ENCODE results near the gene TBXAS1.

Gene TBXAS1

DNA sequence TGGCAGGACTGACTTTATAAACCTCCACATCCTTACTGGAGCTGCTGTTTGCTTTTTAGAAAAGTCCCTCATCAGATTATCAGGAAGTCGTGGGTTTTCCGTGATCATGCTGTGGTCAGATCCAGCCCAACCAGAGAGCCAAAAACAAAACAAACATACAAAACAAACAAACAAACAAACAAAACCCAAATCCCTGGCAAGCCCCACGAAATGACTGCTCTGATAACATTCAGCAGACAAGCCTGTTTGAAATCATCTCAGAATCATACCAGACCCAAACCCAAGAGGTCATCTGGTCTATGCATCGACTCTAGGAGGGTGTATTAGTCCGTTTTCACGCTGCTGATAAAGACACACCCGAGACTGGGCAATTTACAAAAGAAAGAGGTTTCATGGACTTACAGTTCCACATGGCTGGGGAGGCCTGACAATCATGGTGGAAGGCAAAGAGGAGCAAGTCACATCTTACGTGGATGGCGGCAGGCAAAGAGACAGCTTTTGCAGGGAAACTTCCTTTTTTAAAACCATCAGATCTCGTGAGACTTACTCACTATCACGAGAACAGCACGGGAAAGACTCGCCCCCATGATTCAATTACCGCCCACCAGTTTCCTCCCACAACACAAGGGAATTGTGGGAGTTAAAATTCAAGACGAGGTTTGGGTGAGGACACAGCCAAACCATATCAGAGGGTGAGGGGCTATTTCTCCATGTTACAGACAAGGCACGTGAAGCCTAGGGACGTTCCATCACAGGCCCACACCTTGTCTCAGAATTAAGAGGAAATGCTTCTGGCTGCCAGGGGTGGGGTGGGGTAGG lies 148.0 kb downstream of the TBXAS1 start:
- DNase-seq (ENCODE audit: low read depth in 2 of 2): no peak

DNA sequence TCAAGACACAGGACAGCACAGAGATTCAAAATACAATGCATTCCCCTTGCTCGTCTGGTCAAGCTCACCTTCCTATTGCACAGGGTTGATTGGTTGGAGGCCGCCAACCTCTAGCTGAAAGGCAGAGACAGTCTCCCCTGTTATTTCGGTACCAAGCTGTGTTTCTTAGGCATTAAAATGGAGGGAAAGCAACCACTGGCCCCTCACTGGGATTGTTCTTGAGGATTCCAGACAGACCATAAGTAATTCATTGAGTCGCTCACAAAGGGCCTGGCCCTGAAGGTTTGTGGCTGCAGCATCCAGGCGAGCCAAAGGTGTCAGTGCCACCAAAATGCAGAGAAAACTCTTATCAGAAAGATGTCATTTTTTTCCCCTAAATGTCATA lies 152.4 kb downstream of the TBXAS1 start:
- no peak for DNase-seq (ENCODE audit: low read depth in 2 of 2)

DNA sequence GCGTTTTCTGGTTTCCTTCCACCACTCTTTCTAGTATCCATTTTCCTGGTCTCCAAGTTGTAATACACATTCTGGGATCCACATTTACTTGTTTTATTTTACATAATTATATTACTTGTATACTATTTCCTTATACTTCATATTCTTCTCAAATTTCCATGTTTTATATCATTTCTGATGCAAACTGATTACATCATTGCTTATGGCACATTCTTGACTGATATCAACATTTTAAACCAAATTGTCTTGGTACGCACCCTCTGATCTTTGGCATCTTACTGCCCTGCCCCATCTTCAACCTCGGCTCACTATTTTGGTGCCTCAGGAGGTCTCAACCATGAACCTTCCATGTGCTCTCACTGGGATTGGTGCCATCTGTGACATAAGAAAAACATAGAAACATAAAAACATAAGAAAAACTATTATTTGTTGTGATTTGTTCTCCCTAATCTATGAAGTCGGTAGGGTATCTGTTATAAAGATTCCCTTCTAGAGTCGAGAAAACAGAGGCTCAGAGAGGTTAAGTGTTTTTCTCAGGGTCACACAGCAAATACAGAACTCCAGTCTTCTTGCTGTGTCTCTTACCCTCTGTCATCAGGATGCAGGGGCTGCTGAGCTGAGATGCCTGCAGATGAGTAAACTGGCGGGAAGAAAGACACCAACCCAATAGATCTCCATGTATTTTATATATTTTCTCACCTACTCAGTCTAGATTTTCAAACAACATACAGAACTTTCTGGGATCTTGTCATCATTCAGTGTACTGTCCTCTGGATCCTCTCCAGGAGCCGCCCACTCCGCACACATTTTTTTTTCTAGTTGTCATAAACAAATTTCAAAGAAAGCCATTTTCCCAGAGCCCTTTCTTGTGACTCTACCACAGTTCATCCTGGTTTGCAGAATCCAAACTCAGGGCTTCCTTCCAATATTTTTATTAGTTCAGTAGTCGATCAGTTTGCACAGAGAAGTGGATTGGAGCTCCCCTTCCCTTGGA lies 154.2 kb downstream of the TBXAS1 start:
- DNase-seq (ENCODE audit: low read depth in 2 of 2): no peak

DNA sequence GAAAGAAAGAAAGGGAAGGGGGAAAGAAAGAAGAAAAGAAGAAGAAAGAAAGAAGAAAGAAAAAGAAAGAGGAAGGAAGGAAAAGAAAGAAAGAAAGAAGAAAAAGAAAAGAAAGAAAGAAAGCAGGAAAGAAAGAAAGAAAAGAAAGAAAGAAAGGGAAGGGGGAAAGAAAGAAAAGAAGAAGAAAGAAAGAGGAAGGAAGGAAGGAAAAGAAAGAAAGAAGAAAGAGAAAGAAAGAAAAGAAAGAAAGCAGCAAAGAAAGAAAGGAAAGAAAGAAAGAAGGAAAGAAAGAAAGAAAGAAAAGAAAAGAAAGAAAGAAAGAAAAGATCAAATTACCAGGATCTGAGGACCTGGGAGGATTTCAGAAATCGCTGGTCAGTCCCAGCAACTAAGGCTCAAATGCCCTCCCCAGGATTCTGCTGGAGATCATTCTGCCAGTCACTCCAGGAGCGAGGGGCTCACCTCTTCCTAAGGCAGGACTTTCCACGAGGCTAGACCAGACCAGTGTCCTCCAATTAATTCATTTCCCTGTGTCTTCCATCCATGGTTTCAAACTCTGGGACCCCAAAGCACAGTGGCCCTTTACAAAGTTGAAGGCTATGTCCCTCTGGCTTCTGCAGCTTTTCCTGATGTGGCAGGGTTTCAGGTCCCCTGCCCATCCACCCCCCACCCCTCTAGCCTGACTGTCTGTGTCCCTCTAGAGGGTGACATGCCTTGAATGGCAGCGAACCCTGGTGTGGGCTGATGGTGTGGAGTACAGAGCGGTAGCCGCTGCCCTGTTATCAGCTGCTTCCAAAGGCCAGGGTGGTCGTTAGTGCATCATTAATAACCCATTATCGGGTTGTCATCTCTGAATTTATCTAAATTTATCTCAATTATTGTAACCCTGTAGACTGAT lies 155.8 kb downstream of the TBXAS1 start:
- no peak for DNase-seq (ENCODE audit: low read depth in 2 of 2)

DNA sequence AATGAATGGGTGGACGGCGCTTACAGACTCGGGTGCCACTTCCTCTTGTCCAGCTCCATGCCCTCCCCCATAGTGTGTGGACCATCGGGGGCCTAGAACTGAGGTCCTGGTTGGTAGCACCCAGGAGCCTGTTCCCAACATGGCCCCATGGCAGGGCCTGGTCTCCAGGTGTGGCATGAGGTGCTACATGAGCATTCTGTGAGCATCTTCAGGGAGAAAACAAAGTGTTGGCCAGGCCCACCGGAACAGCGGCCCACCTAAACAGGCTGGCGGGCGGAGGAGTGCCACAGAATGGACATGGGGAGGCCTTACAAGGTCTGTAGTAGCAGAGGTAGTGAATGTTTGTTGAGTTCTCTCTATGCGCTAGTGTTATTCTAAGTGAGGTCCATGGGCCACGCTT lies 156.7 kb downstream of the TBXAS1 start:
- DNase-seq (ENCODE audit: low read depth in 2 of 2): no peak

DNA sequence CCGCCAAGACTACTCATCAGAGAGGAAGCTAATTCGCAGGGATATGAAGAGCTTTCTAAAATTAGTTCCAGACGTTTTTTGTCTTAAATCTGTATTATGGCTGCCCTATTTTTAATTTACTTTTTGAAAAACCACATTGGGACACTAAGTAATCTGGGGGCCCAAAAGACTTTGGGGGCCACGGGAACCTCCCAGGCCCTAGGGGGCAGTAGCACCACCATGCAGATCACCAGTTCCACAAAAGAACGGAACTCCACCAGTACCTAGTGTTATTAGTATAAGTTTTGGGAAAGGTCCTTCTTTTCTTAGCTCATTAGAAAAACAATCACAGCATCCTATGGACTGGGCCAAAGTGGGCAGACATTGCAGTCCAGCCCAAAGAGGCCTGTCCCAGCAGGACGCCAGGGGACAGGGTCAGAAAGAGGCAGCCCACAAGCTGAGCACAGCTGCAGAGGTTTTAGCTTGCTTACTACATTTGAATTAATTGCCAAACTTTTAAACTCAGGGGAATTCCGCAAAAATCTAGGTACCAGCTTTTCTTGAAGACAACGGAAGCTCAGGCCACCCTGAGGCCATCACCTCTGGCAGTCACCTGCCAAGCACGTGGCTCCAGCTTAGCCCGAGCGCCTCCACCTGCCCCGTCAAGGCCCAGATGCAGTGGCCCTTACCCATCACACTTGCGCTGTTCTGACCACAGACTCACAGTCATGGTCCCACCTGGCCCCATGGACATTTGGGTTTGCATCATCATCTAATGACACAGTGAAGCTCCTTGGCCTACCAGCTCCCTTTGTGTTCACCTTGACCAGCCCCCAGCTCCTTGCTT lies 158.8 kb downstream of the TBXAS1 start:
- no peak for DNase-seq (ENCODE audit: low read depth in 2 of 2)

DNA sequence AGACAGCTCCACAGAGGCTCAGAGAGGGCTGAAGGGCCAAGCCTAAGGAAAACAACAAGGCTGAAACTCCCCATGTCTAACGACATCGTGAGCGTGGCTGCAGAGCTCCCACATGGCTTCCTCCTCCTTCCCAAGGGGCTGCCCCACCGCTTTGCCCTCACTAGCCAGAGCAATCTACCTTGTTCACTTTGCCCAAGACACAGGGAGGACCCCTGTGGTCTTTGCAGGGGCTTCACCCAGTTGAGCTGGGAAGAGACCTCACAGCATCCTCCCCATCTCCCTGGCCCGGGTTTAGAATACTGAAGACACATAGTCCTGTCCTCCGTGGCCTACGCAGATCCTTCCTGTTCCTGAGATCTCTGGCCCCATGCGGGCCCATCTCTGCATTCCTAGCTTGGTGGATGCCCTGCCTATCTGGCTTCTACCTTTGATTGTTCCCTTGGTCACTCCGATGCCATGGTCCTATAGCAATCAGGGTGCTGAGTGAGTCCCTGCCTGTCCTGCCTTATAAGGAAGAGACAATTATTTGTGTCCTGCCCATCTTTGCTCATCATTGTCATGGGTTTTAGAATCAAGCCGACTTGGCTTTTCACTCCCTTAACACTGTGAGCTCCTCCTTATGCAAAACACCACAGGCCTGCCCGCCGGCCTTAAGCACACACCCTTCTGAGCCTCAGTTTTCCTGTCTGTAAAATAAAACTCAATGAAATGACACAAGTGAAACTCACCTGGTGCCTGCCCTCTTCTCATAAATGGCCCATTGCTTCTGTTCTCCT lies 160.5 kb downstream of the TBXAS1 start:
- no peak for DNase-seq (ENCODE audit: low read depth in 2 of 2)

DNA sequence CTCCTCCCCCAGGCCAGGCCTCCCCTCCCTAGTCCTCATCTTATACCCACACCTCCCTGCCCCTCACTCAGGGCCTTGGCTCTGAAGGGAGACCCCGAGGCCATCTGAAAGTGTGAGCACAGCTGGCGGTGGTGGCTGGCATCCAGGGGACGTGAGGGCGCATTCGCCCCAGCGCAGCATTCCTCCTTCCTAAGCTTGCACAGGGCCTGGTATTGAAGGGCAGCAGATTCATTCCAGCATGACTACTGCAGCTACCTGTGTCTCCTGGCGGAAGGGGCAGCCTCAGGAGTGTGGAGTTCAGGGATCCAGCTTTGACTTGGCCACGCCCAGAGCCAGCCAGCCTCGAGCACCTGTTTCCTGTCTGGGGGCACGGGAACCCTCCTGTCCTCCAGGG lies 161.1 kb downstream of the TBXAS1 start:
- DNase-seq (ENCODE audit: low read depth in 2 of 2): no peak

DNA sequence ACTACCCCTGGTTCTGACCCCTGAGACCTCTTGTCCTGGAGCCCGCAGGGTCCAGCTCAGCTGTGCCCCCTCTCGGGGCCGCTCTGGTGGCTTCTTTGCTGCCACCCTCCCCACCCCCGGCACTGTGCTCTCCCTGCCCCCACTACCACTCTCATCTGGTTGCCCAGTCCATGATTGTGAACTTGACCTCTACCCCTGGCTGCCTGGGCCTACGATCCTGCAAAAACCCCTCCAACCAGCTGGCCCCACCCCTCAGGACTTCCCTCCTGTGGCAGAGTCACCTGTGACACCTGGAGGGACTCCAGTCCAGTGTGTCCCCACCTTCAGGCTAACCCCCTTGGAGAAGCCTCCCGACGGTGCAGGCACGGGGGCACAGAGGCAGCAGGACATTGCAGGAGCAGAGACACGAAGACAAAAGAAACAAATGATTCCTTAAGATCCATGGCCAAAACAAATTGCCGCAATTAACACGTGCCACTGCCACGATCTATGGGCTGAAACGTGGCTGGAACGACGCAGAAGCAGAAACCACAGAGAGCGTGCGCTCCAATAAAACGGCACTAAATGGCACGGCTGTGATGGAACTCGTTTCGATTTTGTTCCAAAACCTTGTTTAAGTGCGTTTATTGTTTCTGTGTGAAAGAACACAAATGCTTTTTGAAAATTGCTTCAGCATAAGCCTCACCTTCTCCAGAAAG lies 161.7 kb downstream of the TBXAS1 start:
- DNase-seq (ENCODE audit: low read depth in 2 of 2): no peak

DNA sequence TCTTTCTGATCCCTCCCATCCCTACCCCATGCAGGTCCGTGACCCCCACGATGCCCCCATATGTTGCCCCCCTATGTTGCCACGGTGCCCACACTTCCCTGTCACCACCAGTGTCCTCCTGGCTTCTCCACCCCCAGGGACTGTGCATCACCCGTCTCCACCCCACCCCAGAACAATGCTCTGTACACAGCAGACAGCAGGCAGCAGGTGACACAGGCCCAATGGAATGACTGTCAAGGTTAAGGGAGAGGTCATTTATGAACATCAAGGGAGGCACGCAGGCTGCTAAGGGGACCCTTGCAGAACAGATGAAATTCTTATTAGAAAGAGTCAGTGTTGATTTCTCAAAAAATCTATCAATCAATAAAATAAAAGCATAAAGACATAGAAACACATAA lies 162.2 kb downstream of the TBXAS1 start:
- DNase-seq (ENCODE audit: low read depth in 2 of 2): no peak

DNA sequence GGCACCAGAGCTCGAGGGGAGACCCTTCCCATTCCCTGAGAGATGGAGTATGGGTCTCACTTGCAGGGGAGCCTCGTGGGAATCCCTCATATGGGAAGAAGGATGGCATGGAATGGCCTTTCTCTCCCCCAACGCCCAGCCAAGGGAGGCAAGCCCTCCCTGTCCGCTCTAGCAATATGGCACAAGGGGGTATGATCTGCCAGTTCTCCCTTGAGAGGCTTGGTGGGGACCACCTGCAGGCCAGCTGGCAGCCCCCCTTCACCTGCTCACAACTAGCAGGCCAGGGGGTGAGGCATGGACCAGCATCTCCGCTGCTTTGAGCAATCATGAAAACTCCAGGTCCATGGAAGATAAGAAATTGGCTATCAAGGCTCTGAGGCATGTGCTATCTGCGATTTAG lies 162.8 kb downstream of the TBXAS1 start:
- DNase-seq (ENCODE audit: low read depth in 2 of 2): no peak

DNA sequence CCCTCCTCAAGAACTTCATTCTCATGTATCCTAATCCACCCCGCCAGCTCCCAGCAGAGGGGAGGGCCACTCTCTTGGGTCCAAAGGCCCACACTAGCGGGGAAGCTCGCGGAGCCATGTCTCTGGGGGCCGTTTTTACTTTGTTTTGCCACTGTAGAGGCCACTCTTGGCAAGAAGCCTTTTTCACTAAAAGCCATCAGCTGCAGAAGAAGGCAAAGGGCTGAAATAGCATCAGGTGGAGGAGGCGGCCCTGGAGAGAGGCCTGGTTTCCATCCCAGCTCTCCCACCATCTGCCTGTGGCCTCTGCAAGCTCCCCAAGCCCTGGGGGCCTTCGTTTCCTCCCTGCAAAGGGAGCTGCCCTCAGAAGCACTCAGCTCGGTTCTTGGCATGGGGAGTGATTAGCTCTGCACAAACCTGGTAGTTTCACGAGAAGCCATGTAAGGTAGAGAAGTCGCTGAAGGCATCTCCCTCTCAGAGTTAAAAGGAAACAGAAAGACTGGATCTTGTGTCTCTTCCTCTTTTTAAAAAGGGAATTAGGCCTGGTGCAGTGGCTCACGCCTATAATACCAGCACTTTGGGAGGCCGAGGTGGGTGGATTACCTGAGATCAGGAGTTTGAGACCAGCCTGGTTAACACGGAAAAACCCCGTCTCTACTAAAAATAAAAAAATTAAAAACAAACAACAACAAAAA lies 163.4 kb downstream of the TBXAS1 start:
- no peak for DNase-seq (ENCODE audit: low read depth in 2 of 2)

DNA sequence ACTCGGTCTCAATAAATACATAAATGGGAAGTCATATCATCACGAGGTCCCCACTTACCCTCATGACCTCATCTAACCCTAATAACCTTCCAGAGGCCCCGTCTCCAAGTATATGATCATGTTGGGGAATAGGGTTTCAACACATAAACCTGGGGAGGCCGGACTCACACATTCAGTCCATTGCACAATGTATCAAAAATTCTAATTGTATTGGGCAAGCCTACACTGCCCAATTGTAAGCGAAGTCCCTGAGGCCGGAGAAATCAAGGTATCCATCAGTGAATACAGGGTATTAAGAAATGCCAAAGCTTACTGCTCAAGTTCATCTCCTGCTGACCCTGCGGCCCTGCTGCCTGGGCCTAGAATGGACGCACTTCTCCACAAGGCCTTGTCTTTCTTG lies 164.1 kb downstream of the TBXAS1 start:
- DNase-seq (ENCODE audit: low read depth in 2 of 2): no peak

DNA sequence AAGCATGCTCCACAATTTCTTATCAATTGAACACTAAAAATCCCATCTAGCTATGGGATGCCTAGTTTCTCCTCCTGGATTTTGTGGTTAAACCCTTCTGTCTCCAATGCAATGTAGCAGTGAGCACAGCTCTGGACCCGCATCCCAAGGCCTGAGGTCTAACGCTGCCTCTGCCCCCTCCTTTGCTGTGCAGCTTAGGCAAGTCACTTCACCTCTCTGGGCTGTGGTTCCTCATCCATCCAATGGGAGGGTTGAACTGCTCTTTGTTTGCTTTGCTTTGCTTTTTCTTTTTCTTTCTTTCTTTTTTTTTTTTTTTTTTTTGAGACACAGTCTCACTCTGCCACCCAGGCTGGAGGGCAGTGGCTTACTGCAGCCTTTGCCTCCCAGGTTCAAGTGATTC lies 164.5 kb downstream of the TBXAS1 start:
- no peak for DNase-seq (ENCODE audit: low read depth in 2 of 2)

DNA sequence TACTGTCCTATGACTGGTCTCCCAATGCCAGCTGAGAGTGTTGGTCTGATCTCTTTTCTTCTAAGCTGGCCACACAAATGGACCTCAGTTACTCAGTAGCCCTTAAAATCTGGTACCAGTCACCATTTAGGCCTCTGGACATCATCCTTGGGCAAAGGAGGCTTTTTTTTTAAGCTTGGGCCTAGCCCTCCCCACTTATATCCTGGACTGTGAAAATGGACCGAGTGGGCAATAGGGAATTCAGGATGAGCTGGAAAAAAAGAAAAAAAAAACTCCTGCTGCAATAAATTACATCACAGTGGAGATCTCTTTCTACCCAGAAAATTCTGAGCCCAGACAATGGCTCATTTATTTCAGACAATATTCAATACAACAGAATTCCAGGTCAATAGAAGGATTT lies 165.3 kb downstream of the TBXAS1 start:
- no peak for DNase-seq (ENCODE audit: low read depth in 2 of 2)

DNA sequence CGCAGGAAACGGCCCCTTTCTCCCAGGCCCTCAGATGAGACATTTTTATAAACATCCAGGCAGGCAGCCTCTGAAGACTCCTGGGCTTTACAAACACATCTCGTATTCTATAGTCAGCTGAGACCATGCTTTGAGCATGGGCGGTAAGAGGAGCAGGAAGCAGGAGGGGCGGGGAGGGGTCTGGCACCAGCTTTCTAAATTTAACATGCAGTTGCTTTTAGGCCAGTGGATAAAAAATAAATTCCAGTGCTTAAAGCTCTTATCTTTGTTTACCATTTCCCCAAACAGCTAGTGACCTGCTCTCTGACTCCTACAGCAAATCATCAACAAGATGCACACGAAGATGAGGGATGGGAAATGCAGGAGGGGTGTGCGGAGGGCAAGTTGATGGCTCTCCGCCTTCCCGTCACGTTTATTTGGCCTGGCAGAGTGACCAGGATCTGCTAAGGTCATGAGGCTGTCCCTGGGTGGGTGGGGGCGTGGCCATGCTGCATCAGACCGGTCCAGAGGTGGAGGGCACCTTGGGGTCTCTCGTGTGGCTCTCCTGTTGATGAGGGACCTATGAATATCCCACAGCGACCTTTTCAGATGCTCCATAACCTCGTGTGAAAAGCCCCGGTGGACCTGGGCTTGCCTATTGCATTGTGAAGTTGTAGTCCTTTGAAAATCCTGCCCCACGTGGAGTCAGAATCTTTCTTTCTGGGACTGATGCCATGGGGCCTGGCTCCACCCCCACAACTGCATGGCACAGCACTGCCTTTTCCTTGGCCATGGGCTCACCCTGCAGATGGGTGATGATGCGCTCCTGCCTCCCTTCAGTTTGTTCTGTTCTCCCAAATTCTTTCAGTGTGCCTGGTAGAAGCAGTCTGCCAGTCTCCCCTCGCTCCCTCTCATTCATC lies 166.2 kb downstream of the TBXAS1 start:
- DNase-seq (ENCODE audit: low read depth in 2 of 2): no peak

DNA sequence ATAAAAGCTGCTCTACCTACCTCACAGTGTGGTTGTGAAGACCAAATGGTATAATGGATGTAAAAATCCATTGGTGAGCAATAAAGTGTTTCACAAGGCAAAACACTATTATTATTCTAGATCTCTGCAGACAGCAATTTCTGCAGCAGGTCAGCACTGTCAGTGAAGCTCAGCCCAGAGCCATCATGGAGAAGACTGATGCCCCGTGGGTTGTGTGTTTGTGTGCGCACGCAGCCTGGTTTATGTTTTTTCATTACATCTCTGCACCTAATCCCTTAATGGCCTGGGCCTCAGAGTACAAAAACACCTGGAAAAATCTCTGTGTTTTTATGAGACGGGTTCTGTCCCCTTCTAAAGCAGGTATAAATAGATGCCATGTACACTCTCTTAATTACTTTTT lies 169.5 kb downstream of the TBXAS1 start:
- no peak for DNase-seq (ENCODE audit: low read depth in 2 of 2)

DNA sequence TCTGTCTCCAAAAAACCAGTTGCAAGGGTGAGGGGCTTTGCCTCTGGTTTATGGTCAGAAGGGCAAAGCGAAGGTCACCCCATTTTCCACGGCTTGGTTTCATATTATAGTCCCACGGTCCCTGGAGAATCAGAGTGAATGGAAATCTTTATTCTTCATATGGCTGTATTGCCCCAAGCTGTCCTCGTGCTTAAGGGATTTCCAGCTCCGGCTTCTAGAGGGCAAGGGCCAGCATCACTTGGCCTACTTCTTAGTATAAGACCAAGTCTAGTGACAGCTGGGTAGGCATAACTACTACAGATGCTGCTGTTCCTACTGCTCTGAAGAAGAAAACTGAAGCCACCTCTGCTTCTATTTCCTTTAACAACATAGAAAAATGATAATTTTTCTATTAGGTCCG lies 170.5 kb downstream of the TBXAS1 start:
- no peak for DNase-seq (ENCODE audit: low read depth in 2 of 2)
